Lower lobe of right lung (tissue), 2 donors: ENCODE results near the gene IGSF23. TPM values are rescaled to one million over a fixed set of nuclear protein-coding genes. Genes with fewer than 3 reads are reported as not detected.
A peak's percentile ranks its signal among the peaks of the same experiment; 100 is the strongest.

Experiments used
- ATAC-seq, 2 donors: fragments of 200-7000 bp; cut with Tn5 transposase; one replicate each; pipeline ENCODE4 v1.9.1; 2020 to 2022; ENCODE audit warnings: mild to moderate bottlenecking in 2 of 2, moderate library complexity in 2 of 2
- DNase-seq: peaks from one replicate; pipeline ENCODE4 v3.0.0-alpha.2; 2020
- H3K27ac ChIP-seq: fragments of 200-600 bp; one replicate; pipeline ENCODE4 v1.8.0; 2022
- H3K27me3 ChIP-seq: fragments of 200-600 bp; one replicate; pipeline ENCODE4 v1.8.0; 2022; ENCODE audit warnings: low read depth
- H3K36me3 ChIP-seq: fragments of 200-600 bp; one replicate; pipeline ENCODE4 v1.8.0; 2022; ENCODE audit warnings: mild to moderate bottlenecking
- H3K4me1 ChIP-seq: fragments of 200-600 bp; one replicate; pipeline ENCODE4 v1.8.0; 2022
- H3K4me3 ChIP-seq: fragments of 200-600 bp; one replicate; pipeline ENCODE4 v1.8.0; 2022; ENCODE audit warnings: mild to moderate bottlenecking
- H3K9me3 ChIP-seq: fragments of 200-600 bp; one replicate; pipeline ENCODE4 v1.8.0; 2022
- CTCF ChIP-seq: fragments of 200-600 bp; IDR thresholded peaks from one replicate; pipeline ENCODE4 v1.8.0; 2022; ENCODE audit warnings: antibody characterized with exemption, mild to moderate bottlenecking
- intact Hi-C: fragments of 100-400 bp; cut with DNase I; formaldehyde crosslinking; loops from one replicate; pipeline ENCODE4 v1.11.0; 2022
- total RNA-seq: library from RNA; stranded (reverse); fragmentation: NEBNext Ultra II Directional; extraction: Animal tissue kit (Norgen Biotek cat#: 25700); gene quantifications from one replicate; pipeline ENCODE4 v1.2.1, GENCODE V29; 2021
- donor health status: DM: no; HTN: yes; CAD: no; lungs with severe emphysema.

The IGSF23 gene
- total RNA-seq, 1 donor from 2014 or later: not detected

- Histone ChIP-seq H3K27me3 (no peaks in the 10 kb centered on the region), H3K9me3 (no peaks in the 10 kb centered on the region), H3K4me1 (peaks cover 8% of the 10 kb centered on the region), H3K4me3 (no peak overlapping the region), H3K27ac (no peak overlapping the region), H3K36me3 (peaks cover 66% of the 10 kb centered on the region)
- ATAC-seq (no peak), DNase-seq (peak; percentile 16)
- no peak for TF ChIP-seq CTCF
- intact Hi-C loops: no loop called here
Observed at GRCh38 chr19:44661904-44662303, 48.5 kb downstream of the IGSF23 start.

GRCh38 chr19:44662691-44663385 is 49.5 kb downstream of the IGSF23 start:
- Histone ChIP-seq H3K27ac (no peak overlapping the region), H3K9me3 (no peaks in the 10 kb centered on the region), H3K4me1 (no peaks in the 10 kb centered on the region), H3K4me3 (no peak overlapping the region), H3K36me3 (peaks cover 59% of the 10 kb centered on the region), H3K27me3 (no peaks in the 10 kb centered on the region)
- intact Hi-C loops: no loop called here
- TF ChIP-seq CTCF: no peak
- DNase-seq: peak; percentile 43
- no peak for ATAC-seq

- H3K9me3 ChIP-seq: no peaks in the 10 kb centered on the region
- no peak overlapping the region for H3K4me3 ChIP-seq
- H3K27me3 ChIP-seq: no peaks in the 10 kb centered on the region
- no peak overlapping the region for H3K27ac ChIP-seq
- intact Hi-C loops: no loop called here
- no peak for TF ChIP-seq CTCF
- DNase-seq (peak; percentile 20), ATAC-seq (no peak)
- peaks cover 47% of the 10 kb centered on the region for H3K36me3 ChIP-seq
- H3K4me1 ChIP-seq: no peaks in the 10 kb centered on the region
Observed at GRCh38 chr19:44663996-44664395, 50.6 kb downstream of the IGSF23 start.

- intact Hi-C loops: no loop called here
- peaks cover 38% of the 10 kb centered on the region for H3K36me3 ChIP-seq
Observed at GRCh38 chr19:44664976-44665375, 51.6 kb downstream of the IGSF23 start.

GRCh38 chr19:44666852-44667556 is 53.6 kb downstream of the IGSF23 start:
- no peak overlapping the region for H3K4me3 ChIP-seq
- peak; percentile 11 for DNase-seq
- ATAC-seq: no peak
- intact Hi-C loops: no loop called here
- TF ChIP-seq CTCF: no peak
- H3K27ac ChIP-seq: no peak overlapping the region
- H3K4me1 ChIP-seq: no peaks in the 10 kb centered on the region
- H3K9me3 ChIP-seq: no peaks in the 10 kb centered on the region
- H3K27me3 ChIP-seq: no peaks in the 10 kb centered on the region
- peaks cover 19% of the 10 kb centered on the region for H3K36me3 ChIP-seq

More at GRCh38 chr19:44664976-44665375, 51.6 kb downstream of the IGSF23 start:
- no peaks in the 10 kb centered on the region for H3K27me3 ChIP-seq
- H3K27ac ChIP-seq: no peak overlapping the region
- no peak overlapping the region for H3K4me3 ChIP-seq
- no peaks in the 10 kb centered on the region for H3K9me3 ChIP-seq
- ATAC-seq (no peak), DNase-seq (no peak)
- no peaks in the 10 kb centered on the region for H3K4me1 ChIP-seq
- TF ChIP-seq CTCF: no peak
